HTERT RPE-1 (cell line): ENCODE measurements around the gene TMEM258.

Experiments used
- in situ Hi-C: fragments of 300-500 bp; cut with MboI; formaldehyde crosslinking; loops from 4 replicates; pipeline ENCODE4 v1.14.3; 2020; ENCODE audit warnings: low sequenced_read_pairs

Gene TMEM258

DNA sequence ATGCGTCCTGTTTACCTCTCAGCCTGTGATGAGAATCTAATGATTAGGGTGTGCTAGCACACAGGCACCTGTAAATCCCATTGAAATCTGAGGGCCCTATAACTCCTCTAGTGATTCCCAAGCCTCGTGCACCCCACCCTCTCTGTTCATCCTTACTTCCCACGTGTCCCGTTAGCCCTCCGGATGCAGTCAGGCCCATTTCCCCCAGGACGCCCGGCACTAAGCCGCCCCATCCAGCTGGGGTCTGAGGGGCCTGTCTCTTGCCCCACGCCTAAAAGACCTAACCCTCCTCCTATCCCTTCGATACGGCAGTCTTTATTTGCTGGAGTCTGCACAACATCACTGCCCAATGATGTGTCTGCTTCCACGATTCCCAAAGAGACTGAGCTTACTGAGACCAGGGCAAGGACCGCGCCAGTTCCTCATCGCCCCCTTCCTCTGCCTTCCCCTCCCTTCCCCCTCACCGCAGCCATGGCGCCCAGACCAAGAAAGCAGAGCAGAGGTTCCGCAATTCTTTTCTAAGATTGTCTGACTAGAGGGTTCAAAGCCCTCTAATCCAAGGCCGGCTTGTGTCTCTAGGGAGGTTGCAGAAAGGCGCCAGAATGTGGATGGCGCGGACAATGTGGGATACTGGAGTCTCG lies 34.7 kb upstream of the TMEM258 start:
- in situ Hi-C loops = no loop called here

DNA sequence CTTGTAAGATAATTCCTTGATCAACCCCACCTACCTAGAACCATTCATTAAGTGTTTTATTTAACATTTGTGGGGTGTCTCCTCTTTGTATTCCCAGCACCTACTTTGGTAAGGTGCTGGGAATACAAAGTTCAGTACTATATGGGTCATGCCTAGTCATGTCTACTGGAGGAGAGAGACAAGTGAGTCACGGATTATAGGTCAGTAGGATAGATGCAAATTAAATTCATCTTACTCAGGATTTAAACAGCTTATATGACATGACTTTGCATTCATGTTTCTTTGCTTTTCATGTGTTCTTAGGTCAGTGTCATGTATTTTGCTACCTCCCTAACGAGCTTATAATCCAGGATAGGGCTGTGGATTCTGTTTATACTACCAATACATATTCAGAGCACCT lies 27.8 kb upstream of the TMEM258 start:
- in situ Hi-C loops = no loop called here

GRCh38 chr11:61817471-61818202 lies 25.2 kb upstream of the TMEM258 start:
- in situ Hi-C loops = no loop called here

- in situ Hi-C loops = no loop called here
These were observed 24.5 kb upstream of the TMEM258 start, which contains the start of gene FADS1 for GRCh38 chr11:61816736-61817455. Gene FADS1 (minus strand): TSS chr11:61817003. CDS start chr11:61816929, 74 bp downstream.

GRCh38 chr11:61815790-61816735 lies 23.7 kb upstream of the TMEM258 start:
- in situ Hi-C loops = no loop called here

GRCh38 chr11:61814958-61815789 lies 22.8 kb upstream of the TMEM258 start:
- in situ Hi-C loops = no loop called here

- in situ Hi-C loops = no loop called here
These were observed 22.0 kb upstream of the TMEM258 start for GRCh38 chr11:61814247-61814957.

DNA sequence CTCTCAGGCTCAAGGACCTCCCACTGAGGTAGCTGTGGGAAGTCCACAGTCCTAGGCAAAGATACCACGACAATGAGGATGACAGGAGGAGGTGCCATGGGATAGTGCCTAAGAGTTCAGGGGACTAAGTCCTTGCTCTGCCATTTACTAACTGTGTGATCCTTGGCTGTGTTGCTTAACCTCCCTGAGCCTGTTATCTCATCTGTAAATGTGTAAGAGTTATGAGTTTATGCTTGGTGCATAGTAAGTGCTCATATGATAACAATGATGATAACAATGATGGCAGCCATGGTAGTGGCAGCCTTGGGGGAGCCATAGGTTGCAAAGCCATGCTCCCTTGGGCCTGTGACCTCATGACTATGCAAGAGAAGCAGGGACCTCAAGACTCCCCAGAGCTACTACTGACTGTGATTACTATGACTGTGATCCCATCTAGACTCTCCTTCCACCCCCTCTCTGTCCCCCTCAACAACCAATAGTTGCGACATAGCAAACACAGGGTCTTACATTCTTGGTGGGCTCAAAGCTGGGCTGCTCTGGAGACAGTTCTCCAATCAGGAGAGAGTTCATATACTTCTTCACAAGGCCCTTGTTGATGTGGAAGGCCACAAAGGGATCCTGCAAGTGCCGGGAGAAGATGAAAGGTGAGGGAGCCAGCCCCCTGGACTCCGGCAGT lies 20.5 kb upstream of the TMEM258 start:
- in situ Hi-C loops = no loop called here

DNA sequence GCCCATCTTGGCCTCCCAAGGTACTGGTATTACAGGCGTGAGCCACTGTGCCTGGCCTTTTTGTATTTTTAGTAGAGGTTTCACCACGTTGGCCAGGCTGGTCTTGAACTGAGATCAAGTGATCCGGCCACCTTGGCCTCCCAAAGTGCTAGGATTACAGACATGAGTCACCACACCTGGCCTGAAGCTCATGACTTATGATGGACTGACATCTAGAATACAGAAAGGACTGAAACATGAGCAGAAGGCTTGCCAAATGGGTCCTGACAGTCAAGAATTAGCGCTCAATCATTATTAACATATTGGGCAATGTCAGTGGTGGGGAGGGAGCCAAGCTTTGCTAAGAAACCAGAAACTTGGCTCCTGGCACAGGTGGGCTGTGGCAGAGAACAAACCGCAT lies 19.4 kb upstream of the TMEM258 start:
- in situ Hi-C loops = no loop called here

- in situ Hi-C loops = no loop called here
These were observed 18.3 kb upstream of the TMEM258 start for GRCh38 chr11:61810671-61811175.

DNA sequence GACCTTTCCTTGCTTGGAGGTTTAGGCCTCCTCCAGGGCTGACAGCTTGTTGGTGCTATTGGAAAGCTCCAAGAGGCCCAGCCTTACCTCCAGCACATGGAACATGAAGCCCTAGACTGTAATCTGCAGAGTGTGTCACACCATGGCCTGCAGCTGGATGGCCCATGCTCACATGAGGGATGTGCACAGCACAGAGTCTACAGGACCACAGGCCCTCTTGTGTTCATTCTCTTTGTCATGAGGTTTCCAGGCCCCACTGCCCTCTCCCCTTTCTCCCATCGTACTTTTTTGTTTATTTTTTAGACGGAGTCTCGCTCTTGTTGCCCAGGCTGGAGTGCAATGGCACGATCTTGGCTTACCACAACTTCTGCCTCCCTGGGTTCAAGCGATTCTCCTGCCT lies 14.4 kb upstream of the TMEM258 start:
- in situ Hi-C loops = no loop called here

DNA sequence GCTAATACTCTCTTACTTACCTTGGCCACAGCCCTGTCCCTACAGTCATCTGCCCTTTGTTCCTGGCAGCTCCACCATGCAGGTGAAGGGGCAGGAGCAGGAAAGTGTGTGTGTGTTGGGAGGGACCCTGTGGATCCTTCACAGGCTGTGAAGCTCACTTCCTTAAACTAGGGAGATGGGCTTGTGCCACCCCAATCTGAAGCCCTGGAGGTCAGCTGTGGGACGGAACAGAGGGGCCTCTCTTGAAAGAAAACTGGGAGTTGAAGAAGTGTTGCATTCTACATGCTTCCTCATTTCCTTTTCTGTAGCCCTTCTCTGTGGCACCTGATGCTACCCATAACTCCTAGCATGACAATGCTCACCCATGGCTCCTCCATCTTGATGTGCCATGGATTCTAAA lies 12.7 kb upstream of the TMEM258 start:
- in situ Hi-C loops = no loop called here

GRCh38 chr11:61803889-61804647 lies 11.7 kb upstream of the TMEM258 start:
- in situ Hi-C loops = no loop called here

DNA sequence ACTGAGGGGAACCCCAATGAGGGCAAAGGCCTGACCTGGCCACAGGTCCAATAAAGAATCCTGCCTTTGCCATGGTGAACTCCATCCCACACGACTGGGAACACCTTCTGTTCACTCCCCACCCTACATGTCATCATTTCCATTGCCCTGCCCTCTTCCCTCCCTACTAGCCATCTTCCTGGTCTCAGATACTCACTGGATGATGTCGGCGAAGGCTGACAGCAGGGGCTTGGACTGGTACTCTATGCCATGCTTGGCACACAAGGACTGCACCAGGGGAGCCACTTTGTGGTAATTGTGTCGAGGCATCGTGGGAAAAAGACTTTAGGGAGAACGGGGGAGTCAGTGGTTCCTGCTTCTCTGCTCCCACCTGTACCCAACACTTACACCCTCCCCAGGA lies 10.2 kb upstream of the TMEM258 start:
- in situ Hi-C loops = no loop called here

DNA sequence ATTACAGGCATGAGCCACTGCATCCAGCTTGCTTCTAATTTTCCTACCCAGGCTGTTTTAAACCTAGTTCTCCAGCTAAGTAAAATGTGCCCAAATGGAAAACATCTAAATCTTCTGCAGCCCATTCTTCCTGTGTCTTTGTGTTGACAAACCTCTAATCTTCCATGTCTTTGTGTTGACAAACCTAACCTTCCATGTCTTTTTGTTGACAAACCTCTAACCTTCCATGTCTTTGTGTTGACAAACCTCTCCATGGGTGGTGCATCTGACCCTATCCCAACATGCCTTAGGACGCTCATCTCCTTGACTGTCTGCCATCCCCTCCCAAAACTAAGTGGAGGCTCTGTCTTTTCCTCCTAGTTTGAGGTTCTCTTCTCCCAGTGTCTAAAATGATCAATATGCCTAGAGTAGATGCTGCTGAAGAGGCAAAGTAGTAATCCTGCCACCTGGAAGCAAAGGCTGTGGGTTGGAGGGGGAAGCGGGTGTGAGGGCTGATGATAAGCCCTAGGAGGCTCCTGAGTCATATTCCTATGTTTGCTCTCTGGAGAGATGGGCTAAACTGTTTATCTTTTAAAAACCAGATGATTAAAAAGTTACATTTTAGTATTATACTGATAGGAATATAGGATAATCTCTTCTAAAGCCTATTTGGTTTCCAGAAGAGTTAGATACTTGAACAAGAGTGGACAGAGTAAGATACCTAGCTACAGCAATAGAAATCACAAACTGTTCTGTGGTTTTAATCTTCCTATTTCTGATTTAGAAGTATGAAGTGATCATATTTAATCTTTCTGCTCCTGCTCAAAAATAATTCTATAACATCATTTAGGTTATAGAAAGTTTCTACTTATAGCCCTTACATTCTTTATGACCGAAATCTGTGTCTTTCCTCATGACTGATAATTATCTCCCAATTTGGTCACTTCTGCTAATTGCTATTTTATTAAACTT lies 8.2 kb upstream of the TMEM258 start:
- in situ Hi-C loops = no loop called here

GRCh38 chr11:61799665-61800284 lies 7.4 kb upstream of the TMEM258 start:
- in situ Hi-C loops = no loop called here
